Nephron progenitor cell (in vitro differentiated cells): ENCODE measurements around the gene GNAS.

Experiments
- DNase-seq: peaks from one replicate; pipeline ENCODE4 v3.0.0; 2021
- H3K27ac Mint-ChIP-seq: 2 replicates; pipeline ENCODE4 v1.8.0; 2021; ENCODE audit warnings: mild to moderate bottlenecking, moderate library complexity, mixed read lengths
- H3K27me3 Mint-ChIP-seq: 2 replicates; pipeline ENCODE4 v1.8.0; 2021; ENCODE audit warnings: mild to moderate bottlenecking, low read depth, mixed read lengths; ENCODE audit not compliant: poor library complexity
- H3K36me3 Mint-ChIP-seq: 2 replicates; pipeline ENCODE4 v1.8.0; 2021; ENCODE audit warnings: low read depth, mixed read lengths
- H3K4me1 Mint-ChIP-seq: 2 replicates; pipeline ENCODE4 v1.8.0; 2021; ENCODE audit warnings: mixed read lengths
- H3K4me3 Mint-ChIP-seq: 2 replicates; pipeline ENCODE4 v1.8.0; 2021; ENCODE audit warnings: mild to moderate bottlenecking, moderate library complexity, mixed read lengths
- H3K9me3 Mint-ChIP-seq: 2 replicates; pipeline ENCODE4 v1.8.0; 2021; ENCODE audit warnings: mild to moderate bottlenecking, moderate library complexity, mixed read lengths
- CTCF ChIP-seq: fragments of 200-600 bp; sonication (generic); IDR thresholded peaks from 2 replicates; pipeline ENCODE4 v1.5.0; 2021; ENCODE audit warnings: antibody characterized with exemption

The GNAS gene

GRCh38 chr20:58843128-58843556 lies 9.4 kb upstream of the GNAS start:
- no peak for TF ChIP-seq CTCF
- Mint-ChIP-seq H3K27ac (no peak overlapping the region), H3K4me1 (peaks cover 76% of the 10 kb centered on the region), H3K4me3 (peak overlapping the region; percentile 80), H3K27me3 (peaks cover 76% of the 10 kb centered on the region), H3K36me3 (peaks cover 49% of the 10 kb centered on the region), H3K9me3 (peaks cover 6% of the 10 kb centered on the region)
- DNase-seq = no peak

DNA sequence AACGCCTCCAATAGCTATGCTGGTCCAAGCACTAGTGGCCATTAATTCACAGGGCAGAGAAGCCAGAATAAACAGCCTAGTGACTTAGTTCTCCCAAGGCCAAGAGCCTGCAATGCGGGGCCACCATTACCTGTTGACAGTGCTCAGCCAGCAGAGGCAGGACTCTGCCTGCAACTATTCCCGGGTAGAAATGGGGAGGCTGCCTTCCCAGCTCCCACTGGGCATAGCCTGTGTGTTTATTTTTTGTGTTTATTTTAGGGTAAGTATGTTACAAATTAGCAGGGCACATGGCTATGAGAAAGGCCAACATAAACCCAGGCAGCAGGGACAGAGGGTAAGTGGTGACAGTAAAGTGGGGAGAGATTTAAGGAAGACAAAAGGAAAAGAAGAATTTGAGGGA lies 6.8 kb upstream of the GNAS start:
- no peak for DNase-seq
- Mint-ChIP-seq H3K4me1 (peaks cover 91% of the 10 kb centered on the region), H3K27me3 (peaks cover 60% of the 10 kb centered on the region), H3K4me3 (no peak overlapping the region), H3K36me3 (peaks cover 40% of the 10 kb centered on the region), H3K9me3 (peaks cover 6% of the 10 kb centered on the region), H3K27ac (peak overlapping the region; percentile 36)
- no peak for TF ChIP-seq CTCF

GRCh38 chr20:58847463-58847862 lies 5.1 kb upstream of the GNAS start:
- peaks cover 10% of the 10 kb centered on the region for H3K9me3 Mint-ChIP-seq
- no peak for TF ChIP-seq CTCF
- H3K27me3 Mint-ChIP-seq = peaks cover 59% of the 10 kb centered on the region
- no peak overlapping the region for H3K4me3 Mint-ChIP-seq
- peaks cover 81% of the 10 kb centered on the region for H3K4me1 Mint-ChIP-seq
- peaks cover 23% of the 10 kb centered on the region for H3K36me3 Mint-ChIP-seq
- no peak for DNase-seq
- H3K27ac Mint-ChIP-seq = no peak overlapping the region

- DNase-seq = peak; percentile 91
- H3K27ac Mint-ChIP-seq = no peak within 1 kb of the TSS
Measured at GRCh38 chr20:58850693-58851174, 1.8 kb upstream of the GNAS start, which contains the start of gene GNAS-AS1. TSS of gene GNAS-AS1 (minus strand) at chr20:58850902.

GRCh38 chr20:58851221-58851968 lies 1.1 kb upstream of the GNAS start:
- TF ChIP-seq CTCF = no peak
- H3K36me3 Mint-ChIP-seq = no peaks in the 10 kb centered on the region
- H3K4me1 Mint-ChIP-seq = peaks cover 57% of the 10 kb centered on the region
- peaks cover 19% of the 10 kb centered on the region for H3K9me3 Mint-ChIP-seq
- H3K4me3 Mint-ChIP-seq = peak overlapping the region; percentile 94
- DNase-seq = peak; percentile 19
- peaks cover 63% of the 10 kb centered on the region for H3K27me3 Mint-ChIP-seq
- no peak overlapping the region for H3K27ac Mint-ChIP-seq

More at GRCh38 chr20:58850693-58851174, 1.8 kb upstream of the GNAS start, which contains the start of gene GNAS-AS1:
- H3K9me3 Mint-ChIP-seq = peaks cover 14% of the 10 kb centered on the region
- TF ChIP-seq CTCF = no peak
- no peaks in the 10 kb centered on the region for H3K36me3 Mint-ChIP-seq
- H3K27me3 Mint-ChIP-seq = peaks cover 62% of the 10 kb centered on the region
- peaks cover 56% of the 10 kb centered on the region for H3K4me1 Mint-ChIP-seq
- peak within 1 kb of the TSS; percentile 94 for H3K4me3 Mint-ChIP-seq
